Spleen (tissue), 7 donors: ENCODE measurements around the gene C7.

ENCODE experiments used
- POLR2A ChIP-seq, 3 donors: fragments of 450-650 bp; IDR thresholded peaks; one replicate each; pipeline ENCODE4 v1.5.1; 2017; ENCODE audit warnings: antibody characterized with exemption in 3 of 3, mild to moderate bottlenecking in 1 of 3
- TF ChIP-seq, protein P1 (sequence below), 11 experiments: fragments of 200-600 bp in 7 of 11; fragments of 450-650 bp in 4 of 11; sonication (generic) in 4 of 11; IDR thresholded peaks in 8 of 11; conservative IDR thresholded peaks in 3 of 11; 1 replicate in 7 of 11; 2 replicates in 4 of 11; pipeline versions ENCODE4 v1.4.0 to v1.8.0; 2016 to 2021; ENCODE audit warnings: antibody characterized with exemption in 11 of 11, inconsistent platforms in 4 of 11, mild to moderate bottlenecking in 1 of 11
- donor health status: DM: no; HTN: no; CAD: no; lungs with moderate emphysema.
- donor health status: DM: no; HTN: no; CAD: no.
- donor health status: DM: no; HTN: no; CAD: no.

DNA sequence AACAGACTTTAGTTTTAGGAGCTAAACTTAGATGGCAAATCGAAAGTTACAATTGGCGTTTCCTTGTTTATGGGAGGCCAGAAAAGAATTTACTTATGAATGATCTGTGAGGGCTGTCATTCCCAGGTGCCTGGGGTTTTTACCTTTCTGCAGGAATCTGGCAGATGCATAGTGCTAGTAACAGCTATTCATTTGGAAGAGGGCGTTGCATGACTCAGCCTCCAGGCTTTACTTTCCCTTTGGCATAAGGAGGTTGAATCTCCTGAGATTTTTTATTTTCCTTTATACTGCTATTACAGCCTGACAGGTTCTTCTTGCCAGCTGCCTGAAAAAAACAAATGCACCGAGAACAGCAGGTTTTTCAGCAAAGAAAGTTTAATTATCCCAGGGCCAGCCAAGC, 38.1 kb upstream of the C7 start:
- TF ChIP-seq POLR2A (IDR thresholded peaks at IDR 0.05), result no peak
- TF ChIP-seq, protein P1, sequence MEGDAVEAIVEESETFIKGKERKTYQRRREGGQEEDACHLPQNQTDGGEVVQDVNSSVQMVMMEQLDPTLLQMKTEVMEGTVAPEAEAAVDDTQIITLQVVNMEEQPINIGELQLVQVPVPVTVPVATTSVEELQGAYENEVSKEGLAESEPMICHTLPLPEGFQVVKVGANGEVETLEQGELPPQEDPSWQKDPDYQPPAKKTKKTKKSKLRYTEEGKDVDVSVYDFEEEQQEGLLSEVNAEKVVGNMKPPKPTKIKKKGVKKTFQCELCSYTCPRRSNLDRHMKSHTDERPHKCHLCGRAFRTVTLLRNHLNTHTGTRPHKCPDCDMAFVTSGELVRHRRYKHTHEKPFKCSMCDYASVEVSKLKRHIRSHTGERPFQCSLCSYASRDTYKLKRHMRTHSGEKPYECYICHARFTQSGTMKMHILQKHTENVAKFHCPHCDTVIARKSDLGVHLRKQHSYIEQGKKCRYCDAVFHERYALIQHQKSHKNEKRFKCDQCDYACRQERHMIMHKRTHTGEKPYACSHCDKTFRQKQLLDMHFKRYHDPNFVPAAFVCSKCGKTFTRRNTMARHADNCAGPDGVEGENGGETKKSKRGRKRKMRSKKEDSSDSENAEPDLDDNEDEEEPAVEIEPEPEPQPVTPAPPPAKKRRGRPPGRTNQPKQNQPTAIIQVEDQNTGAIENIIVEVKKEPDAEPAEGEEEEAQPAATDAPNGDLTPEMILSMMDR (IDR thresholded peaks at IDR 0.05 in 8 of 11, conservative IDR thresholded peaks at IDR 0.05 in 3 of 11), result no peak
